GM19328 (cell line): ENCODE data around the gene CCL19.
"Not testable (repeated sequence)": the region's sequence is repeated elsewhere in the genome, so short reads cannot be mapped to it uniquely, and the experiment has no call there.

Source experiments
- ATAC-seq: cut with Tn5 transposase; IDR thresholded peaks from one replicate; pipeline ENCODE4 v1.9.1; 2021; ENCODE audit warnings: mild to moderate bottlenecking, moderate library complexity; ENCODE audit not compliant: unreplicated experiment

CCL19 gene

DNA sequence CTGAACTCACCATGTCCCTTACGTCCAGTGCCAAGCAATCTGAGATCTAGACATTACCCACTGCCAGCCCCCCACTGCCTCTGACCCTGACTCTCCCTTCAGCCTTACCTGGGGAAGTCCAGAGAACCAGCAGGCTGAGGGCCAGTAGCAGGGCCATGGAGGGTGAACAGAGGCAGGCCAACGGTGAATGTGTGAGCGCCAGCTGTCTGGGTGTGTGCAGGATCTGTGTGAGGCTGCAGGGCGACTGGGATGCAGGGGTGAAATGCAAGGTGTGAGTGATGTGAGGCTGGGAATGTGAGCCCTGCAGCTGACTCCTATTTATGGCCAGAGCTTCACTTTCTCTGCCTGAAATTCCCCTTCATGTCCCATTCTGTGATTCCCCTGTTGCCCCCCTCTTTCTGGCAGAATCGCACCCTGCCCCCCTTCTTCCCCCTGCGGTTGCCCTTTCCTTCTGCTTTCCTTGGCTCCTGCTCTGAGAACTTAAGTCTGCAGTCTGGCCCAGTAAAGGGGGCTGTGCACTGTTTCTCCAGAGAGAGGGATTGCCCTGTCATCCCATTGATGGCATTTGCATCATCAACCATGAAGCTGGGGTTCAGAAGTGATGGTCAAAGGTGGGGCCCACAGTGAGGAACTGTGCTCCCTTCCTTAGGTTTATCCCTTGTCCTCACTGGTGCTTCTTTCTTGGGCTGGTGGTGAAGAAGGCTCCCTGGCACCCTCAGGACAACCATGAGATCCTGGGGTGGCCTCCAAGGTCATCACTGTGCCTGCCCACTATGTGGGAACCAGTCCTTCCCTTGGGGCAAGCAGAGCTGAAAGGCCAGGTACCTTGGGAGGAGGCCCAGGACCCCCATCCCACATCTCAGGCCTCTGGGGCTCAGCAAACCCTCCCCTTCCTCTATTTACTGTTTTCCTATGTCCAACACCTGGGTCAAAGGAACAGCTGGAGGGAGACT, at the start of gene CCL19:
TSS of gene CCL19 (minus strand) at position 294 of the 953 bp plus-strand sequence. CDS start at position 157, 137 bp downstream.
- ATAC-seq, result no peak

DNA sequence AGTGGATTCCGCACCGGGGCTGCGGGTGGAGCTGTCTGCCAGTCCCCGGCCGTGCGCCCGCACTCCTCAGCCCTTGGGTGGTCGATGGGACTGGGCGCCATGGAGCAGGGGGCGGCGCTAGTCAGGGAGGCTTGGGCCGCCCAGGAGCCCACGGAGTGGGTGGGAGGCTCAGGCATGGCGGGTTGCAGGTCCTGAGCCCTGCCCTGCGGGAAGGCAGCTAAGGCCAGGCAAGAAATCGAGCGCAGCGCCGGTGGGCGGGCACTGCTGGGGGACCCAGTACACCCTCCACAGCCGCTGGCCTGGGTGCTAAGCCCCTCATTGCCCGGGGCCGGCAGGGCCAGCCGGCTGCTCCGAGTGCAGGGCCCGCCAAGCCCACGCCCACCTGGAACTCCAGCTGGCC, 49.1 kb upstream of the CCL19 start:
- ATAC-seq, result not testable (repeated sequence)

DNA sequence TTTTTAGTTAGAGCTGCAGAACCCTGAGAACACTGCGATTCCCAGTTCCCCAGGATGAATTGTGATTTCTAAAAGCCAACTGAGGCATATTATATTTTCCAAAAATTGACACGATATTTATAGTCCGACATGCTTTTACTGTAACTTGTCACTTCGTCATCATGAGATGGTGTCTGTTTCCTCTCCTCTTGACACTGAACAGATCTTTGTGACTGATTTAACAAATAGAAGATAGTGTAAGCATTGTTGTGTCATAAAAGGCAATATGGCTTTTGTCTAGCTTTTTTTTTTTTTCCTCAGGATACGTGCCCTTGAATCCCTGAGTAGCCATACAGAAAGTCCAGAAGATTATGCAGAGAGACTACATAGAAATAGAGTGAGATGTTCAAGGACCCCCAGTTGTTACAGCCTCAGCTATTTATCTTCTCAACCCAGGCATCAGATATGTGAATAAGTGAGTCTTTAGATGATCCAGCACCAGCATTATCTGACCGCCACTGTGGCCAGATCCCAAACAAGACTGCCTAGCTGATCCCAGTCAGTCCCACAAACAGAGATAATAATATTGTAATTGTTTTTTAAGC, 46.7 kb upstream of the CCL19 start:
- ATAC-seq, result no peak

DNA sequence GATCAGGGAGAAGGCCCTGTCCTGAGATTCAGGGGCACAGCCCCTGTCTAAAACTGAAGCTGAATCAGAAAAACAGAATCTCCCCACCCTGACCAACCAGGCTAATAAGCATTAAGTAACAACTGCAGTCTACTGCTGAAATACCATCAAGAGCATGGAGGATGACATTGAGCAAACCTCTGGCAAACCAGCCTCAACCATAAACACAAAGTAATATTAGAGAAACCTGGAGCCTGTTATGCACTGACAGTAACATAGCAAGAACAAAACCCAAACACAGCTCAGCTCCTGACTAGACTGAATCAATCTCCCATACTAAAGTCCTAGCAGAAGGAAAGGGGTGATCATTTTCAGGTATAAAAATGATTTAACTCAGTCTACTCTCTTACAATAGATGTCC, 43.6 kb upstream of the CCL19 start:
- no peak for ATAC-seq

DNA sequence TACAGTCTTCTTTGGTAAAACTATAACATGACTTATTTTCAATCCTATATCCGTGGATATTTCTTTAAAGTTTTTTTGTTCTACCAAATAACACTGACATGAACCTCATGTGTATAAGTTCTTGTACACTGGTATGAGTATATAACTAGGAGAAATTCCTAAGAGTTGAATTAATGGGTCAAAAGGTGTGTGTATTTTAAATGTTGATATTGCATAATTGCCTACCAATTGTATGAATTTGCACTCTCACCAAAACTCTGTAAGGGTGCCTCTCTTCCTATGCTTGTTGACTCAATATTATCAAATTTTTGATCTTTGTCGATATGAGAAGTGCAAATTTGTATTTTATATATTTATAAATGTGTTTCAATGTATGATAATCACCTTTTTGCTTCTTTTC, 41.8 kb upstream of the CCL19 start:
- ATAC-seq, result no peak

DNA sequence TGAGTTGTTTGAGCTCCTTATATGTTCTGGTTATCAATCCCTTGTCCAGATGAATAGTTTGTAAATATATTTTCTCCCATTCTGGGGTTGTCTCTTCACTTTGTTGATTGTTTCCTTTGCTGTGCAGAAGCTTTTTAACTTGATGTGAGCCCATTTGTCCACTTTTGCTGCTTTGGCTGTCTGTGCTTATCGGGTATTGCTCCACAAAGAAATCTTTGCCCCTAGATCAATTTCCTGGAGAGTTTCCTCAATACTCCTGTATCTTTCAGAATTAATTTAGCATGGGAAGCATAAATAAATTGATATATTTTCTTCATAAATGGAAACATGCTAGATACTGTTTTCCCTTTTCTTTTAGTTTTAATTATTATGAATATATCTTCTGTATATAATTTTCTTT, 41.4 kb upstream of the CCL19 start:
- ATAC-seq, result no peak

DNA sequence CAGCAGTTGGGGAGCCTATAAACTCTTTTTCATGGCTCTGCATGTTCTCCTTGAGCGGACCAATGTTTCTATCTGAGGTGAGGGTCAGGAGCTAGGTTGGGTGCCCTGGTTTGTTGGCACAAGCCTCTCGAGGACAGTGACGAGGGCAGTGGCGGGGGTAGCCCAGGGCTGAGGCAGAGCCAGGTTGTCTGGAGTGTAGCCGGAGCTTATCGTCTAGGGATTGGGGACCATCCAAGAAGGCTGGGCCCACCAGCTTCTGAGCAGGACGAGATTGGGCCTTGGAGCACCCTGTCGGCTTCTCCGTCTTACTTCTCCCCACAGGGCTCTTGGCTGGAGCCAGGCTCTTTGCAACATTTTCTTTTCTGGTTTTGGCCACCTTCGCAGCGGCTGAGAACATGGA, 32.1 kb upstream of the CCL19 start:
- ATAC-seq, result no peak

DNA sequence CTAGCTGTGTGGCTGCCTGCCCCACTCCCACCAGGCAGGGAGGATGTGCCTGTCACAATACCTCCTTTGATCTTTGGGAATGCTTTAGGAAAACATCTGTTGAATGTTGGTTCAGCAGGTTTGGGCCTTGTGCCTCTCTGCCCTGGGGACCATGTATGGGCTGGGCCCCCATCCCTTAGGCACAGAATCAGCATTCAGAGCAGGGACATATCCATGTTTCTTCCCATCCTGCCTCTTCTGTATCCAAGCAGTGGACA, 28.6 kb upstream of the CCL19 start:
- ATAC-seq, result not testable (repeated sequence)

DNA sequence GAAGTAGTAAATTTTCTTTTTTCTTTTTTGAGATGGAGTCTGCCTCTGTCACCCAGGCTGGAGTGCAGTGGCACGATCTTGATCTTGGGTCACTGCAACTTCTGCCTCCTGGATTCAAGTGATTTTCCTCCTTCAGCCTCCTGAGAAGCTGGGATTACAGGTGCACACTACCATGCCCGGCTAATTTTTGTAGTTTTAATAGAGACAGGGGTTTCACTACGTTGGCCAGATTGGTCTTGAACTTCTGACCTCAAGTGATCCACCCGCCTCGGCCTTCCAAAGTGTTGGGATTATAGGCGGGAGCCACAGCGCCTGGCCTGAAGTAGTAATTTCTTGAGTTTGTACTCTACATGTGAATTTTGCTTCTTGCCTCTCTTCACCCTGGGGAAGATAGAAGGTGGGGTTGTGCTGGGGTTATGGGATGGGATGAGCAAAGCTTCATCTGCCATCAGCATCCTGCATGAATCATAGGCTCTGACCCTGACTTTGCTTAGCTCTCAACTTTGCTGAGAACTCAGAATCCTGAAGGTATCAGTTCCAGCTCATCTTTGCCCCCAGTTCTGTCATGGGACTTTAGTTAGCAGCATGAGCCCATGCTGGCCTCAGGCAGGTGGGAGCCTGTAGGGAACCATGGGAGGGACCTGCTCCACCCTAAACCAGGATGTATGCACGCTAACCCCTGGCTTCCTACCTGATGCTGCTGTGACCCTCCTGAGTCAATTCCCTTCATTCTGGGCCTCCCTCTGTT, 28.1 kb upstream of the CCL19 start:
- no peak for ATAC-seq

DNA sequence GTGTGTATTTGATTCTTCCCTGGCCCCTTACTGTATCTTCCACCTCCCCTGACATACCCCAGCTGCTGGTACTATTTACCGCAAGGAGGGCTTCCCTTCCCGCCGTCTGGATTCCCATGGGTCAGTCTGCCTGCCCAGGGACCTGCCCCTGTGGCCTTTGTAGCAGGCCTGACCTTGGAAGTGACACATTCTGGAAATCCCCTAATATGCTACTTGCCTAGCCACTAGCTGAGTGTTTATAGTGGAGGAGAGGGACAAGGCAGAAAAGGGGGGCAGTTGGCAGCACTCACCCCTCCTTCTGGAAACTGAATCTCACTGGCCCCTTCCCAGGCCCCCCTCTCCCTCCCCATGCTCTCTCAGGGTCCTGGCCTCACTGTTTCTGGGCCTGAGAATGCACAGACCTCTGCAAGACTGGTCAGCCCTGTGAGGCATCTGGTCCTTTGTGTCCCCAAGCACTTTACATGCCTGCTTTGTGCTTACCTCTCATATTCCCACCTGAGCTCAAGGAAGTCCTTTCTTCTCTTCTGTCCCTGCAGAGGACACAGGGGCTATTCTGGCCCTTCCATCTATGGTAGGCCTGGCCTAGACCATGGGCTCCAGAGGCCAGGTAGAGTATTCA, 27.0 kb upstream of the CCL19 start:
- no peak for ATAC-seq

DNA sequence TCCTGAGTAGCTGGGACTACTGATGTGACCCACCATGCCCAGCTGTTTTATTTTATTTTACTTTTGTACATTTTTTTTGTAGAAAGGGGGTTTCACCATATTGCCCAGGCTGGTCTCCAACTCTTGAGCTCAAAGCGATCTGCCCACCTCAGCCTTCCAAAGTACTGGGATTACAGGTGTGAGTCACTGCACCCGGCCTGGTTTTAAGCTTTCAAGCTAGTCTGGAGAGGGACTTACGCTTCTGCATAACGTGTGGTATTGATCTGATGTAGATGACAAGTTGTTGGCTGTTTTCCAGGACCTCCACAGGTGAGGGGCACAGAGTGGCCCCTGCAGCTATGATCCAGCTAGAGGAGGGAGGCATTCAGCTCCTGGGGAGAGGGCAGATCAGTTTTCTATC, 25.6 kb upstream of the CCL19 start:
- no peak for ATAC-seq

DNA sequence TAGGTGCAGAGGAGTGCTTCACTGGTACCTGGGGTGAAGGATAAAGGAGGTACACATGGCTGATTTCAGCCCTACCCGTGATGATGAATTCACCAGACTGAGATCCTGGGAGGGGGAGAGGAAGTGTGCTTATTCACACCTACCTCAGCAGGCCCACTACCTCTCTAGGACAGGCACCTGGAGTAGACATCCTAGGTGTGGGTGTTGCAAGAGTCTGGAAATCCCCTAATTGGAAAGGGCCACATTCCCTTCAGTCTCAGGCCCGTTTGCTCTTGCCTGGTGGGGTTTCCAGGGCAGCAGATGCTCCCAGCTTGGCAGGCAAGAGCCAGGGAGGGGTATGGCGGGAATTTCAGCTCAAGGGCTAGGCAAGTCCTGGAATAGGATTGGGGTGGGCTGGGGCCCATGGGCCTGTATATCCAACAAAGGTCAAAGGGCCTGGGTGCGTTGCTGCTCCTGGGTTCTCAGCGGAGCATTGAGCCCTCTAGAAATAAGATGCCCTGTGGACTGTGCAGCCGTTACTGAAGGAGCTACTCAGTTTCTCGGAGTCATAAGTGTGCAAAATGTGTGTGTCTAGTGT, 24.7 kb upstream of the CCL19 start:
- no peak for ATAC-seq

DNA sequence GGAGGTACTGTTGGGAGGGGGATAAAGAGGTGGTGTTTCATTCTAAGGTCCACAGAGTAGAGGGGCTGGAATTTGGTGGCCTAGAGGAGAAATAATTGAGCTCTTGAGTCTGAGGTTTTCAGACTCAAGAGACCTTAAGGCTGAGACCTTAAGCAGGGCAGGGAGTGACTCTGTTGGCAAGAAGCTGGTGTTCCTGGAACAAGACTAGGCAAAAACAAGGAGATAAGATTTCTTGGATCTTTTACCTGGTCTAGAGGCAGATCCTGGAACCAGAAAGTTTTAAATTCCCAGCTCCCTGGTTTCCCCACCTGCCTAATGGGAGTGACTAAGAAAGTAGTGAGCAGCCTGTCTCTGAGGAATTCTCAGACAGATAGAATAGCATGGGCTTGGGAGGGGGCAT, 22.9 kb upstream of the CCL19 start:
- ATAC-seq, result no peak

DNA sequence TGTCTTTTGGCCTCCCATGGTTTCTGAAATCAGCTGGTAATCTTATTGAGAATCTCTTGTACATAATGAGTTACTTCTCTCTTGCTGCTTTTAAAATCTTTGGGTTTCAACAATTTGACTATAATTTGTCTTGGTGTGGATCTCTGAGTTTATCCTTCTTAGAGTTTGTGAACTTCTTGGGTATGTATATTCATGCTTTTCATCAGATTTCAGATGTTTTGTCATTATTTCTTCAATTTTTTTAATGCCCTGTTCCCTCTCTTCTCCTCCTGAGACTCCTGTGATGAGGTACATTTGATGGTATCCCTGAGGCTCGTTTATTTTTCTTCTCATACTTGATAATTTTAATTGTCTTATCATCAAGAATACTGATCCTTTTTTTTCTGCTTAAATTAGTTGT, 21.1 kb upstream of the CCL19 start:
- no peak for ATAC-seq

DNA sequence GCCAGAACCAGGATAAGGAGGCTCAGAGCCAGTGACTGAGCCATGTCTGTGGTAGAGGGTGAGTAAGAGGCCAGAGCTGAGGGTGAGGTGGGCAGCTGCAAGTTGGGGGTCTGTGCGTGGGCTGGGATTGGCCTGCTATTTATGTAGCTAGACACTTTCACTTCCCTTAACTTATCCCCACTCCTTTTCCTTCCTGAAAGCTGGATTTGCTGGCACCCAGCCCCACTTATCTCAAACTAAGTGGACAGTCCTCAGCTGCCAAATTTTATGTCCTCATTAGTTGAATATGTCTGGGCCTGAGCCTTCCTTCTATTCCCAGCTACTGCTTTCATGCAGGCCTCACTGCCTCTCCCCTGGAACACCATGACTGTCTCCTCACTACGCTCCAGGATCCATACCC, 18.9 kb upstream of the CCL19 start, which contains the start of gene CCL21:
TSS of gene CCL21 (minus strand) at position 114 of the 400 bp plus-strand sequence. CDS start at position 44, 70 bp downstream.
- no peak for ATAC-seq

DNA sequence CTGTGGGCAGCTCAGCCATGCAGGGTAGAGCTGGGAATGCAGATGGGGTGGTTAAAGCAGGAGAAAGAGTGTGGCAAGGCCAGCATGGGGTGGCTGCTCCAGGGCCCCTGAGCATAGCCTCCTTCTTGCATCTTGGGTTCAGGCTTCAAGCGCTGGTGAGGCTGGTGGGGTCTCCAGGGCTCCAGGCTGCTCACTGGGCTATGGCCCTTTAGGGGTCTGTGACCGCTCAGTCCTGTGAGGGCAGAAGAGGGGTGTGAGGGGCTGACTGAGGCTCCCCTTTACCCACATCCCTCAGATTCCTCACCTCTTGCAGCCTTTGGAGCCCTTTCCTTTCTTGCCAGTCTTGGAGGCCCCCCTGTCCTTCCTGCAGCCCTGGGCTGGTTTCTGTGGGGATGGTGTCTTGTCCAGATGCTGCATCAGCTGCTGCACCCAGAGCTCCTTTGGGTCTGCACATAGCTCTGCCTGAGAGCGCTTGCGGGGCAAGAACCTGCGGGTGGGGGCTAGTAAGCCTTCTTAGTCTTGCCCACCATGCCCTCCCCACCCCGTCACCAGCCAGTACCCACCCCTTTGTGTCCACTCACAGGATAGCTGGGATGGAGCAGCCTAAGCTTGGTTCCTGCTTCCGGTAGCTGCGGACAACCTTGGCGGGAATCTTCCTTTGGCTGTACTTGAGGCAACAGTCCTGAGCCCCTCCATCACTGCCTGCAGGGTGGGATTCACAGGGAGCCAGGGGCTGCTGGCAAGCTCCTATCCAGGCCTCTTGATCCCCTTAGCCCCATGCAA, 18.3 kb upstream of the CCL19 start:
- ATAC-seq, result no peak

DNA sequence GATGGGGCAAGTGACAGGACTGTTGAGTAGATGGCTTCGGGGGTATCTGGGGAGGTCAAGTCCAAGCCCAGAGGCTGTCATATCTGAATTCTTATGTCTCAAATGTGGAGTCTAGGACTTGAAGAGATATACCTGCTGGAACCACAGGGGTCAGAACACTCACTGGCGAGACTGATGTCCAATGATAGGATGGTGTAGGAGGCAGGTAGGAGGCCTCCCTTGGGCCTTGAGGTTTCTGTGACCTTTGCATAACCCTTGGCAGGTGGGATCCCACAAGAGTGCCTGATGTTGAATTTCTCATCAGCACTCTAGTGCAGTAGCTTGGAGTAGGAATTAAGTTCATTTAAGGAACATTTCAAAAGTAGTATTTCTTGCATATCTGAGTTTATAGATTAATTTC, 16.1 kb upstream of the CCL19 start:
- no peak for ATAC-seq

DNA sequence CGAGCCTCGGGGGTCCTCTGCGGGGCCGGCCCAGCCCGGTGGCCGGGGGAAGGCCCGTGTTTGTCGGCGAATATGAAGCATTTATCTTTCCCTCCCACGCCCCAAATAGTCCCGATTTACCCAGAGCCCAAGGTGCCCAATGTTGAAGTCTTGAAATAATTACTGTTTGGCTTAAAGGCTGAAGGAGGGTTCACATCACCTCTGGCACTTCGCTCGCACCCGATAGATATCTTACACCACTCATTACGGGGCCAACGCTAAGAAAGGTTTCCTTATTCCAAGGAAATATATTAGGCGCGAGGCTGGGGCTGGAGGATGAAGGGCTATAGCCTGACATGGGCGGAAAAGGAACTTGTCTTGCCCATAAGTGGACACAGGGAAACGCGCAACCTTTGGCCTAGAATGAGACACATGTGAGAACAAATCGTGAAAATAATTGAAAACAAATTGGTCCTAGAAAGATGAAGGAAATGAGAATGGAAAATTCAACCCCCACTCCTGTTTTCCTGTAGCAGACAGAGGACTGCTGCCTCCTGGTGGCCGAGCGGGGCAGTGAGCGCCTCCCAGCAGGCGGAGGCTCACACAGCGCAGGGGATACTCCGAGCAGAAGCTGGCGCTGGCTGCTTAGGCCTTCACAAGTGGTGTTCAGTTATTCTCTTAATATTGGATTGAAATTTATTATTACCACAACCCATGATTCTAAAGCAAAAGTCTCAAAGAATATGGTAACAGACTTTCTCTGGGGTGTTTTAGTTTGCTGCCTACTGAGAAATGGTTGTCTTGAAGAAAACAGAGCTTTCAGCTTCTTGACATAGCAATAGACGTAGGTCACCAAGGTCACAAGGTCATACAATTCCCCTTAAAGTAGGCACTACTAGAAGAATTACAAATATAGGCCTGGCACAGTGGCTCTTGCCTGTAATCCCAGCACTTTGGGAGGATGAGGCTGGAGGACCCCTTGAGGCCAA, 11.0 kb upstream of the CCL19 start:
- ATAC-seq, result no peak
